ENCODE measurements around the gene IRX5. TPM values are rescaled to one million over a fixed set of nuclear protein-coding genes. Genes with fewer than 3 reads are reported as not detected.

IRX5 gene
- total RNA-seq, 6 donors from 2014 or later: 15.2 to 45.6 (median 31.9) TPM

DNA sequence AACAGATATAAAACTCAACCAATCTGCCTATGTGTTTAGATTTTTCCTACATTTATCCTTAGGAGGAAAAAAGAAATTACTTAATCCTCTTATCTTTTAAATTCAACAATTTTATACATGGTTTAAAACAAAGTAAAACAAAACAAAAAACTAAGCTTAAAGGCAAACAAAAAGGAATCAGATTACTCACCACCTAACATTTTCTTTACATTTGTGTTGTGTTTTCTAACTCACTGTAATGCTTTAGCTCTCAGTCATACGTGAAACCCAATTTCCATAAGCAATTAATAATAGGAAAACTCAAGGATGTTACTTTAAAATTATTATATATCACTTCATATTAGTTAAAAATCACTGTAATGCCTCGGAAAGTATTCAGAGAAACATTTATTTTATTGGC is 6.7 kb upstream of the IRX5 start:
- Histone ChIP-seq H3K4me1 (peaks cover 5 to 10% (median 8%) of the 10 kb centered on the region in 4 donors), H3K27ac (no peak overlapping the region), H3K27me3 (peaks cover 0 to 11% (median 5%) of the 10 kb centered on the region in 4 donors), H3K9me3 (no peaks in the 10 kb centered on the region), H3K36me3 (no peaks in the 10 kb centered on the region), H3K4me3 (no peak overlapping the region)
- TF ChIP-seq, protein P1, sequence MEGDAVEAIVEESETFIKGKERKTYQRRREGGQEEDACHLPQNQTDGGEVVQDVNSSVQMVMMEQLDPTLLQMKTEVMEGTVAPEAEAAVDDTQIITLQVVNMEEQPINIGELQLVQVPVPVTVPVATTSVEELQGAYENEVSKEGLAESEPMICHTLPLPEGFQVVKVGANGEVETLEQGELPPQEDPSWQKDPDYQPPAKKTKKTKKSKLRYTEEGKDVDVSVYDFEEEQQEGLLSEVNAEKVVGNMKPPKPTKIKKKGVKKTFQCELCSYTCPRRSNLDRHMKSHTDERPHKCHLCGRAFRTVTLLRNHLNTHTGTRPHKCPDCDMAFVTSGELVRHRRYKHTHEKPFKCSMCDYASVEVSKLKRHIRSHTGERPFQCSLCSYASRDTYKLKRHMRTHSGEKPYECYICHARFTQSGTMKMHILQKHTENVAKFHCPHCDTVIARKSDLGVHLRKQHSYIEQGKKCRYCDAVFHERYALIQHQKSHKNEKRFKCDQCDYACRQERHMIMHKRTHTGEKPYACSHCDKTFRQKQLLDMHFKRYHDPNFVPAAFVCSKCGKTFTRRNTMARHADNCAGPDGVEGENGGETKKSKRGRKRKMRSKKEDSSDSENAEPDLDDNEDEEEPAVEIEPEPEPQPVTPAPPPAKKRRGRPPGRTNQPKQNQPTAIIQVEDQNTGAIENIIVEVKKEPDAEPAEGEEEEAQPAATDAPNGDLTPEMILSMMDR (IDR thresholded peaks at IDR 0.05): no peak
- TF ChIP-seq EP300 (IDR thresholded peaks at IDR 0.05): no peak
- TF ChIP-seq POLR2AphosphoS5 (IDR thresholded peaks at IDR 0.05): no peak
- no peak for TF ChIP-seq POLR2A (IDR thresholded peaks at IDR 0.05)
- no peak for ATAC-seq (ENCODE audit: low FRiP score in 2 of 2)
- WGBS, 2 donors: 74 to 75% methylated on average over 2 of the region's 2 CpGs
- DNase-seq: no peak

DNA sequence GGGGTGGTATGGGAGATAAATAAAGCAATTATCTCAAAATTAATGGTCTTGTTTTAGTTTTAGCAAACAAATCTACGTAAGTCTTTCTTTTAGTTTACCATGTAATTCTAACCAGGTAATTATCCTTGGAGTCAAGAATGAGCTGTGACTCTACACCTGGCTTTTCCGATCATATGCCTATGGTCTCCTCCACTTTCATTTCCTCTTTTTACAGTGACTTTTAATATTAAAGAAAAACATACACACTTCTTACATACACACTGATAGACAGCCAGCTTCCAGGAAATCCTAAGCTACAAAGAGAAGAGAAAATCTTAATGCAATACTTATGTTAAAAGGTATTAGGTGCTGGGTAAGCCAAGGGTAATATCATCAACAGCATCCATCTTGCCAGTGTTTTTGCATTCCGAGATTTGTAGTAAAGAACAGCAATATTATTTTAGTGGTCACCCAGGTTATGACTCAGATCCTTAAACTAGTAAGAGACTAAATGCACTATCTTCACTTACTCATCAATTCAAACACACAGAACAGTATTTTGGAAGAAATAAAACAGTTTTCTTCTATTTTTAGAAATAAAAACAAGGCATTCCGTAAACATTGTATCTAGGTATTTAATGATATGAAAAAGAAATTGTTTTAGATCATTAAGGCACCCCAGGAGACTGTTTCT is 4.4 kb upstream of the IRX5 start:
- no peak for DNase-seq
- no peak for ATAC-seq (ENCODE audit: low FRiP score in 2 of 2)
- 48% methylated on average over 4 of the region's 4 CpGs for WGBS, 2 donors
- H3K4me3 ChIP-seq: peak overlapping the region in 2 of 4 donors; percentile 11 to 74
- H3K27me3 ChIP-seq: peaks cover 0 to 18% (median 7%) of the 10 kb centered on the region in 4 donors
- peaks cover 16 to 30% (median 21%) of the 10 kb centered on the region in 4 donors for H3K4me1 ChIP-seq
- H3K9me3 ChIP-seq: no peaks in the 10 kb centered on the region
- no peaks in the 10 kb centered on the region for H3K36me3 ChIP-seq
- H3K27ac ChIP-seq: peak overlapping the region in 2 of 4 donors; percentile 3 to 22
- TF ChIP-seq EP300 (IDR thresholded peaks at IDR 0.05): no peak

DNA sequence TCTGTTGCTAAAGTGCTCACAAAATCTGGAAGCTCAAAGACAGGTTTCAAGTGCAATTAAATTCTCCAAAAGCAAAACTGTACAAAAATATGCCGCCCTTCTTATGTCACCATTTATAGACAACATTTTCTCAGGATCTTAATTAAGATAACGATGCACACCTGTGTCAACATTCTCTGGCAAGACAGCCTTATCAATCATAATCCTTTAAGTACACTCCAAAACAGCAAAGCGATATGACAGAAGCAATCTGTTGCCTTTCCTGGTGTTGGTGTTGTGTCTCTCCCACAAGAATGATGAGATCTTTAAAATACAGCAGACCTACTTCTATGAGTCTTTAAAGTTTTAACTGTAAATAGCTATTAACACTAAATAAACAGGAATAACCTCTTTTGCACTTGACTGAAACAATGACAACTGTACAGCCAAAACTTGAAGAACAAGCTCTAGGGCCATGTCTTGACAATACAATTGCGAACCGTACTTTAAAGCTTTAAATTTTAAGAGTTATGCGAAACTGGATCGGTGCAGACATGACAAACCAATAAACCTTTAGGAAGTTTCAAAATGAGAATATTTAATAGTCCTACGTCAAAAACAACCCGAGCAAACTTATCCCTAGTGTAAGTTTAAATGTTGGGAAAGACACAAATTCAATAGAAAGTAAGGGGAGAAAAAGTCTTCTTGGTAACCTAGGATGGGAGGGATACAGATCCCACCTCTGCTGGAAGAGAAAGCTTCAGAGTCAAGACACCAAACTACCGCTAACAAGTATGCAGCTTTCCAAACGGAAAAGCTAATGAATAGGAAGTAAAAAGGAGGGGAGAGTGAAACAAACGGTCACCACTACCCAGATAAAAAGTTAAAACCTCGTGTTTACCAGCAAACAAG is 3.3 kb upstream of the IRX5 start:
- Histone ChIP-seq H3K27me3 (peaks cover 0 to 24% (median 15%) of the 10 kb centered on the region in 4 donors), H3K4me1 (peaks cover 20 to 32% (median 25%) of the 10 kb centered on the region in 4 donors), H3K27ac (peak overlapping the region; percentile 46 to 89 (median 79)), H3K36me3 (no peaks in the 10 kb centered on the region), H3K4me3 (peak overlapping the region; percentile 31 to 74 (median 72)), H3K9me3 (no peaks in the 10 kb centered on the region)
- 16 to 17% methylated on average over 13 of the region's 13 CpGs for WGBS, 2 donors
- no peak for ATAC-seq (ENCODE audit: low FRiP score in 2 of 2)
- no peak for DNase-seq
- no peak for TF ChIP-seq POLR2A (IDR thresholded peaks at IDR 0.05)
- TF ChIP-seq, protein P1 (IDR thresholded peaks at IDR 0.05): no peak
- no peak for TF ChIP-seq POLR2AphosphoS5 (IDR thresholded peaks at IDR 0.05)
- TF ChIP-seq EP300 (IDR thresholded peaks at IDR 0.05): no peak

DNA sequence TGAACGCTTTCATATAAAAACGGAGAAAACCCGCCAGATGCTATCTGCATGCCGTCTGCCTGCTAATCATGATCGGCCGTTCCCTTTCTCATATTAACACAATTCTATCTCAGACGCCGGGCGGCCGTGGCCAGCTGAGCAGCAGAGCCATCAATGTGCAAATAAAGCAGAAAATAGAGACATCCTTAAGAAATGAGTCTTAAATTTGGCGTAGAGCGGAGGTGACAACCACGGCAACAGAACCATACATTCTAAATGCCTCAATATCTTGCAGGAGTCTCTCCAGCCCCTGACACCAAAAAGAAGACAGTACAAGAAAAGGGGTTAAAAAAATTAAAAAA is 2.7 kb upstream of the IRX5 start:
- no peaks in the 10 kb centered on the region for H3K9me3 ChIP-seq
- peak in 1 of 2 donors; percentile 61 for DNase-seq
- H3K4me1 ChIP-seq: peaks cover 20 to 32% (median 25%) of the 10 kb centered on the region in 4 donors
- peak overlapping the region; percentile 31 to 74 (median 72) for H3K4me3 ChIP-seq
- peaks cover 0 to 30% (median 19%) of the 10 kb centered on the region in 4 donors for H3K27me3 ChIP-seq
- ATAC-seq (ENCODE audit: low FRiP score in 2 of 2): no peak
- TF ChIP-seq, protein P1 (IDR thresholded peaks at IDR 0.05): no peak
- TF ChIP-seq POLR2AphosphoS5 (IDR thresholded peaks at IDR 0.05) (no peak), POLR2A (IDR thresholded peaks at IDR 0.05) (no peak), EP300 (IDR thresholded peaks at IDR 0.05) (no peak)
- no peaks in the 10 kb centered on the region for H3K36me3 ChIP-seq
- peak overlapping the region; percentile 46 to 89 (median 79) for H3K27ac ChIP-seq
- whole genome bisulfite sequencing, 2 donors: 4 to 5% methylated on average over 13 of the region's 13 CpGs

Data from upper lobe of left lung (tissue), 6 donors.